PFSK-1 (cell line): ENCODE data around the gene RASSF3.

Experiments used
- FOXP2 ChIP-seq: optimal IDR thresholded peaks from 2 replicates; pipeline ENCODE3; 2011; ENCODE audit warnings: borderline replicate concordance, control low read depth, inconsistent platforms; ENCODE audit not compliant: insufficient read depth; ENCODE audit errors: extremely low read length, extremely low read depth
- POLR2AphosphoS5 ChIP-seq: IDR thresholded peaks from 2 replicates; pipeline ENCODE4 v1.6.1; 2012; ENCODE audit warnings: low read depth, mild to moderate bottlenecking, control low read depth, low read length, moderate library complexity
- REST ChIP-seq, 2 experiments: IDR thresholded peaks; 2 replicates each; pipeline versions ENCODE4 v1.6.1 to v1.8.0; 2011 to 2012; ENCODE audit warnings: low read depth in 2 of 2, low read length in 2 of 2, control low read depth in 1 of 2, inconsistent platforms in 1 of 2, mild to moderate bottlenecking in 1 of 2, moderate library complexity in 1 of 2; ENCODE audit not compliant: insufficient read depth in 1 of 2
- SIN3A ChIP-seq: IDR thresholded peaks from 2 replicates; pipeline ENCODE4 v1.6.1; 2012; ENCODE audit warnings: mild to moderate bottlenecking, low read length, moderate library complexity, borderline replicate concordance; ENCODE audit not compliant: insufficient read depth
- TAF1 ChIP-seq: IDR thresholded peaks from 2 replicates; pipeline ENCODE4 v1.6.1; 2012; ENCODE audit warnings: low read length, control low read depth, borderline replicate concordance; ENCODE audit not compliant: insufficient read depth

RASSF3 gene

GRCh38 chr12:64722835-64723234 is 112.5 kb downstream of the RASSF3 start:
- TF ChIP-seq SIN3A, result no peak
- TF ChIP-seq POLR2AphosphoS5, result no peak
- TF ChIP-seq REST (IDR thresholded peaks at IDR 0.05; ENCODE audit: insufficient read depth in 1 of 2, low read depth in 2 of 2, low read length in 2 of 2), result no peak
- TF ChIP-seq TAF1, result no peak
- no peak for TF ChIP-seq FOXP2

DNA sequence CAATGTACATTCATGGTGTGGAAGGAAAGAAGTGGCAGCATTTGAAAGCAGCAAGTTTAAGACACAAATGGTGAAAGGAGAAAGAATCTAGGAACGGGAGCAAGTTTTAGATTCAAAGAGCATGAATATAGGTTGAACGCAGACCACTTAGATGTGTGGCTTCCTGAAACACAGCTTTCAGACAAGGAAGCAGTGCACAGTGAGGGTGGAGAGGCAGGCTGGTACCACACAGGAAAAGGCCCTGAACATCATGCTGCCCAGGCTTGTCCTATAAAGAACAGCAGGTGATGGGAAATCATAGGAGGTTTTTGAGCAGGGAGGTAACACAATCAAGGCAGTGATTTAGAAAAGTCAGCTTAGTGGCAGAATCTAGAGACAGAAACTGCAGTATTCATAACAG is 113.3 kb downstream of the RASSF3 start:
- no peak for TF ChIP-seq SIN3A
- TF ChIP-seq TAF1, result no peak
- no peak for TF ChIP-seq FOXP2
- TF ChIP-seq POLR2AphosphoS5, result no peak
- no peak for TF ChIP-seq REST (IDR thresholded peaks at IDR 0.05; ENCODE audit: insufficient read depth in 1 of 2, low read depth in 2 of 2, low read length in 2 of 2)

- TF ChIP-seq TAF1, result no peak
- TF ChIP-seq FOXP2, result no peak
- TF ChIP-seq SIN3A, result no peak
These were observed 114.0 kb downstream of the RASSF3 start for GRCh38 chr12:64724201-64724745.

GRCh38 chr12:64729909-64730587 is 119.8 kb downstream of the RASSF3 start:
- no peak for TF ChIP-seq FOXP2
- no peak for TF ChIP-seq REST (IDR thresholded peaks at IDR 0.05; ENCODE audit: insufficient read depth in 1 of 2, low read depth in 2 of 2, low read length in 2 of 2)
- TF ChIP-seq POLR2AphosphoS5, result no peak
- no peak for TF ChIP-seq SIN3A

DNA sequence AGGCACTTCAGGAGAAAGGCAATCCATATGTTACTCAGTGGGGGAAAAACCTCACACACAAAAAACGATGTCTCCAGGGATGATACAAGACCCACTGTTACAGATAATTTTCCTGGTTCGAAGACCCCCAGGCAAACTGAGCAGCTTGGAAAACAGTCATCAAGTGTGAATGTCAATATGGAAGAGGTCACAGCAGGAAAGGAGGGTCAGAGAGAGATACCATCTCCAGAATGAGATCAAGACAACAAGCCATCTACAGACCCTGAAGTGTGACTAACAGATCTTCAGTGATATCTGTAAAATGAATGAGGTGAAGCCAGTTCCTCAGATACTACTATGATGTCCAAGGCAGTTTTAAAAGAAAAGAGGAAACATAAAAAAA is 120.3 kb downstream of the RASSF3 start:
- TF ChIP-seq REST (IDR thresholded peaks at IDR 0.05; ENCODE audit: insufficient read depth in 1 of 2, low read depth in 2 of 2, low read length in 2 of 2) (no peak), POLR2AphosphoS5 (no peak), SIN3A (no peak), FOXP2 (no peak), TAF1 (no peak)
